NCI-H345 treated with DMSO at 0.1 percent for 48 hours (cell line): ENCODE results near the gene KPNA3.
"Not testable (repeated sequence)": the region's sequence is repeated elsewhere in the genome, so short reads cannot be mapped to it uniquely, and the experiment has no call there.

Experiments used
- DNase-seq: peaks from one replicate; lab custom pipeline; 2025; ENCODE audit not compliant: unreplicated experiment; lab: John Stamatoyannopoulos, UW

KPNA3 gene

GRCh38 chr13:49807681-49808080, 15.2 kb upstream of the KPNA3 start:
- no peak for DNase-seq

- DNase-seq: no peak
Measured at GRCh38 chr13:49806126-49806536, 13.6 kb upstream of the KPNA3 start.

GRCh38 chr13:49803047-49803446, 10.6 kb upstream of the KPNA3 start:
- not testable (repeated sequence) for DNase-seq

GRCh38 chr13:49802426-49802825, 9.9 kb upstream of the KPNA3 start:
- no peak for DNase-seq

GRCh38 chr13:49791711-49792549, 552 bp downstream of the KPNA3 start:
- DNase-seq: no peak

- no peak for DNase-seq
Measured at GRCh38 chr13:49791315-49791710, 1.2 kb downstream of the KPNA3 start.

- no peak for DNase-seq
Measured at GRCh38 chr13:49789968-49790367, 2.5 kb downstream of the KPNA3 start.

GRCh38 chr13:49786401-49787008, 6.0 kb downstream of the KPNA3 start:
- no peak for DNase-seq

- no peak for DNase-seq
Measured at GRCh38 chr13:49784886-49785570, 7.5 kb downstream of the KPNA3 start.

- DNase-seq: no peak
Measured at GRCh38 chr13:49783865-49784264, 8.6 kb downstream of the KPNA3 start.

GRCh38 chr13:49782784-49783183, 9.7 kb downstream of the KPNA3 start:
- DNase-seq: no peak

- no peak for DNase-seq
Measured at GRCh38 chr13:49781806-49782205, 10.7 kb downstream of the KPNA3 start.

GRCh38 chr13:49779721-49780120, 12.8 kb downstream of the KPNA3 start:
- DNase-seq: no peak

- no peak for DNase-seq
Measured at GRCh38 chr13:49777746-49778614, 14.5 kb downstream of the KPNA3 start.

GRCh38 chr13:49776871-49777270, 15.6 kb downstream of the KPNA3 start:
- no peak for DNase-seq

- no peak for DNase-seq
Measured at GRCh38 chr13:49774376-49775005, 18.0 kb downstream of the KPNA3 start.

- no peak for DNase-seq
Measured at GRCh38 chr13:49772828-49773227, 19.7 kb downstream of the KPNA3 start.

GRCh38 chr13:49761811-49762210, 30.7 kb downstream of the KPNA3 start:
- DNase-seq: not testable (repeated sequence)

- DNase-seq: no peak
Measured at GRCh38 chr13:49760558-49760957, 31.9 kb downstream of the KPNA3 start.

GRCh38 chr13:49759503-49759902, 33.0 kb downstream of the KPNA3 start:
- DNase-seq: no peak

- no peak for DNase-seq
Measured at GRCh38 chr13:49756263-49756662, 36.2 kb downstream of the KPNA3 start.
